GM20431 (cell line): ENCODE results near the gene STOM.

Source experiments
- in situ Hi-C: fragments of 300-500 bp; cut with MseI, MboI; formaldehyde crosslinking; loops from one replicate; pipeline ENCODE4 v1.15.0; 2020; ENCODE audit warnings: low sequenced_read_pairs; ENCODE audit not compliant: unreplicated experiment

STOM gene

DNA sequence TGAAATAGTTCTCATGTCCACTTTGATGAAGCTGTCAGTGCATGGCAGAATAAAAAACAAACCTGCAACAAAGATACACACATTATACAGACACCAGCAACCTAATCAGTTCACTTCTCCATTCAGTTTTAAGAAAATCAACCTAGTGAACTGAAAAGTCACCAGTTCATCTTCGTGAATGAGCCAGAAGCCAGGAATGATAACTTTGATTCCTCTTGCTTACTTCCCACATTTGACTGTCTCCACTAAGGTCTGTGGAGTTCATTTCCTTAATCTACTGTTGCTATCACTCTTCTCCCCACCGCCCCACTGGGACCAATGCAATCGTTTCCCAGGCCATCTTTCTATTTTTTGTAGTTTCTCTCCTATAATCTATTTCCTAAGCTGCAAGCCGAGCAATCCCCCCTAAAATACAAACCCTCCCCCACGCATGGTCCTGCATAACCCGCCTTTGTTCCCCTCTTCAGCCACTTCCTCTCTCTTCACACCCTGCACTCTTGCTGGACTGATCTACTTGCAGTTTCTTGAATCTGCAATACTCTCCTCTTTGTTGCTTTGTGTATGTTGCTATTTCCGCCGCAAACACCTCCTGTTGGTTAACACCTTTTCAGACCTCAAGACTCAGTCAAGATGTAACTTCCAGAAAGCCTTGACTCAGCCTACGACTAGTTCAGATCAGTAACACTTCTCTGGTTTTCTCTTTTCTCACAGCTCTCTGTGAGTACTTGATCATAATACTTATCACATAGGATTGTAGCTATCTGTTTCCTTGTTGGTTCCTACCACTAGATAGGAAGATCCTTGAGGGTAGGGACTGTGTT is 16.6 kb downstream of the STOM start:
- in situ Hi-C loops, result no loop called here

DNA sequence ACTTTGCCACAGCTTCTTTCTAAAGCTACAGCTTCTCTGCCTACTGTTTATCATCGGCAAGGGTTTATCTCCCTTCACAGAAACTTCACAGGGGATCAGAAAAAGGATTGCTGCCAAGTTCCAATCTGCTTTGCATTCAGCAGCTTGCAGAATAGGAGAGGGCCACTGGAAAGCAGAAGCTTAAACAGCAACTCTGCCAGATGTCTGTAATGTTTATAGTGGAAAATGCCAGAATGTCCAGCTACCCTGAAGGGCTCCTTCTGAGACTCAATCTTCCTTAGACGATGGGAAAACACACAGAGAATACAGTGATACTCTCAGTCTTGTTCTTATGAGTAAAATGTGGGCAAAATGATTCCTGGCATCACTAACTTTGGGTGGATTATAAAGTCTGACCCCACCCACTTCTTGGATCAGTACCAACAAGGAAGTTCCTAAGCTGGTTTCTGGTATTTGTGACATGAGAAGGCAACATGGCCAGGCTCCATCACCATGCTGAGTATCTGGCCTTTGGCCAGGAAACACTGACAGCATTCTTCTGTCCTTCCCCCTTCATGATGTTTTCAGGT is 19.0 kb downstream of the STOM start:
- in situ Hi-C loops, result no loop called here

DNA sequence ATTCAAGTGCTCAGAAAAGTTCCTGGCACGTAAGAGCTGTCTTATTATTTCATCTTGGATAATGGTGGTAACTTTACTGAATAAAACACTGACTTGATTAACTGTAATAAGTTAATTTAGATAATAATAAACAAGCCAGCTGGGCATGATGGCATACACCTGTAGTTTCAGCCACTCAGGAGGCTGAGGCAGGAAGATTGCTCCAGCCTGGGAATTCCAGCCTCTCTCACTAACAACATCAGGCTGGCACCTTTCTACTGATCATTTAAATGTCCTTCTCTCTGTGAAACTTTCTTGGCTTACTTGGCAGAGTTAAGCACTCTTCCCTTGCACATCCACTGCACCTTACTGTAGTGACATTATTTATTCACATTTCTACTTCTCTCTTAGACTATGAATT is 20.0 kb downstream of the STOM start:
- in situ Hi-C loops, result no loop called here

DNA sequence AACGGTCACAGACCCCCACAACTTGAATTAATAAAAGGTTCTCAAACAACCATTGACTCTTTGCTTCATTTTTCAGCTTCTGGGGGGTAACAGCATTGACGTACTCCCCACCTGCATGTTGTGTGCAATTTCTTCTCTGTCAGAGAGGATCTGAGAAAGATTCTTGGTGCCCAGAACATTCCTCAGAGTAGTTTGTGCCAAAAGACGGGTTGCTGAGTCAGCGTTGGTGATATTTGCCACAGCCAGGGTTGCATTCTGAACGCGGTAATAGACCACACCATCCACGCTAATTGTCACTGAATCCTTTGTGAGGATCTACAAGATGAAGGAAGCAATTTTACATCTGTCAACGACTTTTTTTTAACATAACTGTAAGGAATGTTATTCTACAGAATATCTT is 21.0 kb downstream of the STOM start:
- in situ Hi-C loops, result no loop called here

DNA sequence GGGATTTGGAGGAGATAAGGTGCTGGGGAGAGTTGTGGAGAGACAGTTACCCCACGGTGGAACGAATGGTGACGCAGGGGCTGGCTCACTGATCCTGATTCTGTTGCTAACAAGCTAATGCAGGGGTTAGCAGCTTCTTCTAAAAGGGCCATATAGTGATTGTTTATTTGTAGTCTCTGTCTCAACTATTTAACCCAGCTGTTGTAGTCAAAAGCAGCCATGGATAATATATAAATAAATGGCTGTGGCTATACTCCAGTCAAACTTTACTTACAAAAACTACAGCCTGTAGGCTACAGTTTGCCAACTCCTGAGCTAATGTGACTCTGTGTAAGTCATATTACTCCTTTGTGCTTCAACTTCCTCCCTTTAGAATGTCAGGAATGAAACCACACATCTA is 21.8 kb downstream of the STOM start:
- in situ Hi-C loops, result no loop called here

DNA sequence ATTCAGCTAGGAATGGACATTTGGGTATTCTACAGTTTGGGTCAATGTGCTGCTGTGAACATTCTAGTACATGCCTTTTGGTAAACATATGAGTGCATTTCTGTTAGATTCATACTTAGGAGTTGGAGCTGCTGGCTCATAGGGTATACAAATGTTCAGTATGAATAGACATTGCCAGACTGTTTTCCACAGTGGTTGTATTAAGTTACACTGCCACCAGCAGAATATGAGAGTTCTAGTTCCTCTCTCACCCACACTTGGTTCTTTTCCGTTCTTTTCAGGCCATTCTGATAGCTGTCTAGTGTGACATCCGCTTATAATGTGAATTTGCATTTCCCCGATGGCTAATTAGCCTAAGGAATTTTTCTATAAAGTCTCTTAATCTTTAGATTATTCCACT is 25.0 kb downstream of the STOM start:
- in situ Hi-C loops, result no loop called here

DNA sequence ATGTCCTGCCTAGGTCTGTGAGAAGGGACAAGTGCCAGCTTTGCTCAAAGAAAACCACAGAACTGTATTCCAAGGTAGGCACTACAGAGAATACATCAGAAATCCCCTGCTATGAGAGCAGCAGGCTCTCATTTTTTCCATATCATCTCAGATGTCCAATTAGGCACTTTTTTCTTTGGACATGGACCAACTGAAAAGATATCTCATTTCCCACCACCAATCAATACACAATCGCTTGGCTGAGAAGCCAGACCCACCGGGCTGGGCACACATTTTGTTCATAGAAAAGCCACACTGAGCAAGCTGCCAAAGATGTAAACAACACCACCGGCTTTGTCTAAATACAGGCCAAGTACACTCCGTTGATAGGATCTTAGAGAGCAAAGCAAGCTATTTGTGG is 25.9 kb downstream of the STOM start:
- in situ Hi-C loops, result no loop called here

DNA sequence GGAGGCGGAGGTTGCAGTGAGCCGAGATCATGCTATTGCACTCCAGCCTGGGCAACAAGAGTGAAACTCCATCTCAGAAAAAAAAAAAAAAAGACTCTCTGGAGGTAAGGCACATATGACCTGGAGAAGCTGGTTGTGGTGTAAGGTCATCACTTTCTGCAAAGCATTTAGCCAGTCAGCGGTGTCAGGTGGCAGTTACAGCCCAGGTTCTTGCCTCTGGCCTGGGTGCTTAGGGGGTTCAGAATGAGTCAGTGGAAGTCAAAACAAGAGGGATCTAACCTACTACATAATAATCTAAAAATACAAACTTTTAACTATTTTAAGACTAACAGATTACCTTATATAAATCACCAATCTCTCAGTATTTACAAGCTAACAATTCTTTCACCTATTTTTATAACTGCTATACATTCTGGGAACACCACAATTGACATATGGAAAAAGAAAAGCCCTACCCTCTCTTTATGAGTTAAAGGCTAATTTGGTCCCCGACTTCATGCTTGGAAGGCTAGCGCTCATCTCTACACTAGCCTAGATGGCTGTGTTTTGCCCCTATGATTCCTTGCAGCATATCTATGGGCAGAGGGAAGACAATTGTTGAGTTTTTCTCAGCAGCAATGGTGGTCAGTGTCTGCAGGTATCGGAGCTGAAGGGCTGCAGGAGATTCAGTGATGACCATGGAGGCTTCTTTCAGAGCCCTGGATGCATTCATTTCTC is 29.2 kb downstream of the STOM start:
- in situ Hi-C loops, result no loop called here

DNA sequence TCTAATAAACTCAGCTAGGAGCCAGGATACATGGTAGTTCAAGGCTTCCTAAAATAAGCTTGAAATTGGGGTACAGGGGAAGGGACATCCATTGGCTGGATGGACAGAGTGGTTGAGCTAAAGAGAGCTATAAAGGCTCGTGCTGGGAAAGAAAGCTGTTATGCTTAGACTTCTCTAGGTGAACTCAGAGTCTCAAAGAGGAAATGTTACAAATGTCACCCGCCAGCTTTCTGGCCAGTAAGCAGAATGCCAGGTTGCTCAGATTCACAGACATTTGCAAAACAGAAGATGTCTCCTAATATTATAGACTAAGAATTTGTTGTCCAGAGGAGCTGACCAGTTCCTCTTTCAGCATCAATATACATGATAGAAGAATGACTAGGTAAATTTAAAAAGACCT is 30.6 kb downstream of the STOM start:
- in situ Hi-C loops, result no loop called here

DNA sequence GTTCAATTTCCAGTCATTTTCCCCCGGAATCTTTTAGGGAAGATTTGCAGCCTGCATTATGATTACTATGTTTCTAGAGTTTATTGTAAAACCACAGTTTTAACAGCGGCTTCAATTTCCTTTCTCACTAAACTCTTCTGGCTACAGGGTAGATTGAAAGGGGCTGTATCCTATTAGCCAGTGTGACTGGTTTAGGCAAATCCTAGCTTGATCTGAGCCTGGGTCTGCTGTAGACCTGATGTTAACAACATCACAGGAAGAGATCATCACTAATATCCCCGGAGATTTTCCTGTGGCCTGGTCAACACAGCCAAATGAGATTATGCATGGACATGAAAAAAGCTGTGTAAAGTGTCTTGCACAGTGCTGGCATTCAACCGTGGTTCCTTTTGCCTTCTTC is 33.4 kb downstream of the STOM start:
- in situ Hi-C loops, result no loop called here

DNA sequence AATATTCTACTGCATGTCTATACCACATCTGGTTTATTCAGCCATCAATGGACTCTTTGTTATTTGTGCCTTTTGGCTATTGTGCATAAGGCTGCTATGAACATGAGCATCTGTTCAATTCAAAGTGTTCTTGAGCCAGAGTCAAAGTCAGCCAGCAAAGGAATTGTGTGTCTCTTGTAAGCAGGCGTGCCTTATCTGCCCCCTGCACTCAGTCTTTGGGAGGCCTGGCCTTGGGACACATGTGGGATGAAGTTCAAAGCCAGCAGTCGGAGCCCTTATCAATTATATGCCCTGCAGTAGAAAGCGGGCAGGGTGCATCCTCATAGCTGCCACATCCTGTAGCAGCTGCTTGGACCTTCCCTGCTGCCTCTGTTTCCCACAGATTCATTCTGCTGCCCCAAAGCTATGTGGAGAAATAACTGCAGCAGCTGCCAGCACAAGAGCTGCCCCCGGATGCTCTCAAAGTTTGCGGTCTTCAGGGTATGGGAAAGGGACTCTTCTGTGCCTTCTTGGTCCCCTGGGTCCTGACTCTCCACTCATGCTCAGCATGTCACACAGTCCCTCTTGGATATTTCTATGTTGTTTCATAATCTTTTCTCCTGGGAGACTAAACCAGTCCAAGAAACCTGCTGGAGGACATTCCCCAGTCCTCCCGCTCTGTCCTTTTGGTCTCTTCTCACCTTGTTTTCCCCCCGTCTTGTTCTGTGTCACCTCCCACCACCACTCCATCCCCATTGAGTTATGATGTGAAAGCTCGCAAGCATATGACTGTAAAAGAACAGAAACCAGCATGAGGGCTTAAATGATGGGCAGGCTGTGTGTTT is 35.9 kb downstream of the STOM start:
- in situ Hi-C loops, result no loop called here

DNA sequence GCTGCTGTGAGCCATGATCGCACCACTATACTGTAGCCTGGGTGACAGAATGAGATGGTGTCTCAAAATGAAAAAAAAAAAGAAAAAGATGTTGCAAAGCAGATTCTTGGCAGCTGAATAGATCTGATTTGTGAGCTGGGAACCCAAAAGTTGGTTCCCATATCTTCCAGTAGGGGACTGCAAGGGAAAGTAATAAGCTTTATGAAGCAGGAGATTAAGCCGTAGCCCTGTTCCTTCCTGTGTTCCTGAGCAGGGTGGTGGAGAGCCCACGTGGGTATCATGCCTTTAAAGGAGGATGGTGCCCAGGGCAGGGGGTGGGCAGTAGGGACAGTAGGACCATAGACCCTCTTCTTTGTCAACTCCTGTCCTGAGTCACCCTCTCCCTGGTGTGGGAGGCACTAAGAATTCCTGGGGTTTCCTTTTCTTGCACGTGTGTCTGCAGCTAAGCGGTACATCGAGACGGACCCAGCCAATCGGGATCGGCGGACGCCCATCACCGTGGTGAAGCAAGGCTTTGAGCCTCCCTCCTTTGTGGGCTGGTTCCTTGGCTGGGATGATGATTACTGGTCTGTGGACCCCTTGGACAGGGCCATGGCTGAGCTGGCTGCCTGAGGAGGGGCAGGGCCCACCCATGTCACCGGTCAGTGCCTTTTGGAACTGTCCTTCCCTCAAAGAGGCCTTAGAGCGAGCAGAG is 37.9 kb downstream of the STOM start:
- in situ Hi-C loops, result no loop called here

DNA sequence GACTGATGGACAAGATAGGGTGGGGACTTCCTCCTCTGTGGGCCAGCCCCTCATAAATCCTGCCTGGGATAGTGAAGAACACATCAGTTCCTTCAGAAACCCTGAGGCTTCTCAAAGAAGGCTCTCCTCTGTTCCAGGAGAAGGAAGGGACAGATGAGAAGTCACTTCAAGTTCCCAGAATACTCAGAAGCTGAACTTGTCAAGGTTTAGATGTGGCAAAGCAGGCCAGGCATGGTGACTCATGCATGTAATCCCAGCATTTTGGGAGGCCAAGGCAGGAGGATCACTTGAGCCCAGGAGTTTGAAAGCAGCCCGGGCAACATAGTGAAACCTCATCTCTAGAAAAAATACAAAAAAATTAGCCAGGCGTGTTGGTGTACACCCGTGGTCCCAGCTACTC is 38.5 kb downstream of the STOM start:
- in situ Hi-C loops, result no loop called here

DNA sequence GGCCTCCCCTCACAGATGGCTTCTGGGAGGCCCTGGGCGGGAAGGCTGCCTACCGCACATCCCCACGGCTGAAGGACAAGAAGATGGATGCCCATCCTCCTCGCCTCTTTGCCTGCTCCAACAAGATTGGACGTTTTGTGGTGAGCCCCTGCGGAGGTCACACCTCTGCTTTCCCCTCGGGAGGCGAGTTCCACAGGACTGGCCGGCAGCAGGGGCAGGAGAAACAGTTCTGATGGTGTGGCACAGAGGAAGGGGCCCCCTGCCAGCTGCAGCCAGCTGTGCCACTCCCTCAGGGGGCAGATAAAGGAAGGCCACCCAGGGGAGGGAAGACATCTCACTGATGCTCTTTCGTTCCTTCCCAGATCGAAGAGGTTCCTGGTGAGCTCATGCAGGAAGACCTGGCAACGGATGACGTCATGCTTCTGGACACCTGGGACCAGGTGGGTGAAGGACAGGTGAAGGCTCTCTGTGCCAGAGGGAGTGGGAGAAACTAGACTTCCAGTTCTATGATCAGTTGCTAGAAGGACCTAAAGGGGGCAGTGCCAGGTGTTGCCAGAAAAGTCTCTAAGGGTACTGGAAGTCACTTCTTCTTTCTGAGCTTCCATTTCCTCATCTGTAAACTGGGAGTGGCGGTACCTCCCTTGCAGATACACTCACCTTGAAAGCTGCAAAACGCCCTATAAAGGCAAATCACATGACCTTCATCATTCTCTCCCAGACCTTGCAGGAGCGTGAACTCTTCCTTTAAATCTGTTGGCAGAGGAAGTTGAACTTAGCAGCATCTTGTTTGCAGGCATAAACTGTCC is 41.0 kb downstream of the STOM start:
- in situ Hi-C loops, result no loop called here

DNA sequence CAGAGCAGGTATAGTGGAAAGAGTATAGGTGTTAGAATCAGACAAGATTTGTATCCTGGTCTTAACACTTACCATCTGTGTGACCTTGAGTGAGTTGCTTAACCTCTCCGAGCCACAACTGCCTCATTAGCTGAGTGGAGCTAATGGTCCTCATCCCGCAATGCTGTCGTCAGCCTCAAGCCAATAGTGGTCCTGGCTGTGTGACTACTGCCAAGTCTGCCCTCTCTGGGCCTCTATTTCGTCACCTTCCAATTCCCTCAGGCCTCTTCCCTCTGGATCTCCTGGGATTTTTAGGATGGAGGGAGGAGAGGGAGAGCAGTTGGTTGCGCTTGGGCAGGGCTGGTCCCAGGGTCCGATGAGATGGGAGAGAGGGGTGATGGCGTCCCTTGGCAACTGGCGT is 41.6 kb downstream of the STOM start:
- in situ Hi-C loops, result no loop called here

DNA sequence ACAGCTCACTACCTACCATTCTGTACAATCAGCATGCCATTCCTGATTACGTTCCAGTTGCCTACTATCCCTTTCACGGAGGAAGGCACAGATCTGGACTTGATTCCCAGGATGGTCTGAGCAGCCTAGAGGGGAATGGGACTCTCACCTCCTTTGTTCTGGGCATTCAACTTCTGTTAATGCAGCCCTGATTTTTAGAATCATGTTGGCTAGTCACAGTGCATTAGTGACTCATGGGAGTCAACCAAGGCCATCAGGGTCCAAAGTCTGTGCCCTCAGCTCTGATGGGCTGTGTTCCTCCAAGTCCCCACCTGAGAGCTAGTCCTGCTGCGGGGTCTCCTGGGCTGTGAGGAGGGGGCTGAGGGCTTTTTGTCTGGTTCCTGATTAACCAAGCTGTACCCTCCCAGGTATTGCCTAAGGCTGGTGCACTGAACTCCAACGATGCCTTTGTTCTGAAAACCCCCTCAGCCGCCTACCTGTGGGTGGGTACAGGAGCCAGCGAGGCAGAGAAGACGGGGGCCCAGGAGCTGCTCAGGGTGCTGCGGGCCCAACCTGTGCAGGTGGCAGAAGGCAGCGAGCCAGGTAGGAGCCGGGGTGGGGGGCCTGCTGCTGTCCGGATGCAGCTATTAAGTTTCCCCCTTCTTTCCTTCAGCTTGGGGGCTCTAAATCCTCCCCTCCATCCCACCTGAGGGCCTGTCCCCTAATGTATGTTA is 43.0 kb downstream of the STOM start:
- in situ Hi-C loops, result no loop called here

DNA sequence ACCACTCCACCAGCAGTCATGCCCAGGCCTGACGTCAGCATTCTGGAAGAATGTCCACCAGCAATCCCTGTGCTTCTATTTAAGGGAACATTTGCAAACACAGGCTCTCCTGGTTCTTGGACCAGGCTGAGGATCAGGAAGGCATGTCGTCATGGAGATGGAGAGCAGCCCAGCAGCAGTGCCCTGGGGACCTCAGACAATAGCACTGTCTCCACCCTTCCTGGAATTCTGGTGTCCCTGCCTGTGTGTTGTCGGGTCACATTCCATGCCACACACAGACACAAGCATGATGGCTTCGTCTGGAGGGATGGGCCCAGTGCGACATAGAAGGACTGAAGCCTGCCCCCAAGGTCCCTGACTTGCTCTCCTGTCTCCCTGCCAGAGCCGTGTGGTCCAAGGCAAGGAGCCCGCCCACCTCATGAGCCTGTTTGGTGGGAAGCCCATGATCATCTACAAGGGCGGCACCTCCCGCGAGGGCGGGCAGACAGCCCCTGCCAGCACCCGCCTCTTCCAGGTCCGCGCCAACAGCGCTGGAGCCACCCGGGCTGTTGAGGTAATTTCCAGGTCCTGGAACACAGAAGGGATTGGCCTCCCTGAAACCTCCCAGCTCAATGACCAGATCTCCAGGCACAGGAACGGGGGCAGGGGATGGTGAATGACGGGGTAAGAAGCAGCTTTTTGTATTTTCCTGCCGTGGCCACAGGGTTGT is 43.8 kb downstream of the STOM start:
- in situ Hi-C loops, result no loop called here

DNA sequence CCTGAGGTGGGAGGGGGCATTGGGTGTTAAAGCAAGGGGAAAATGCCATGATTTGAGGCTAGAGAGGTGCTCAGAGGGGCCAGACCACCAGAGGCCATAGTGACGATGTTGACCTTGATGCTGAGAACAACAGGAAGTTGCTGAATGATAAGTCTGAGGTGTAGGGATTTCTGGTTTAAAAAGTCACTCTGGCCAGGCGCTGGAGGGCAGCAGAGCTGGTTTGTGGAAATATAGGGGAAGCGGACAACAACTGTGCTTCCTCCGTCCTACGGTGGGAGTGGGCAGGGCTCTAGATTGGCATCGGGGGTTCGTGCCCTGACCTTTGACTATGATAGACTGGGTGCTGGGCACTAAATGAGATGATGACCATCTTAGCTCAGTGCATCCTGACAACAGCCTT is 44.7 kb downstream of the STOM start:
- in situ Hi-C loops, result no loop called here
